ELF-1 (cell line): ENCODE data around the gene SHMT2.

Experiments
- DNase-seq: peaks from one replicate; pipeline ENCODE4 v3.0.0-alpha.2; 2016; ENCODE audit warnings: low read depth, low spot score

SHMT2 gene

DNA sequence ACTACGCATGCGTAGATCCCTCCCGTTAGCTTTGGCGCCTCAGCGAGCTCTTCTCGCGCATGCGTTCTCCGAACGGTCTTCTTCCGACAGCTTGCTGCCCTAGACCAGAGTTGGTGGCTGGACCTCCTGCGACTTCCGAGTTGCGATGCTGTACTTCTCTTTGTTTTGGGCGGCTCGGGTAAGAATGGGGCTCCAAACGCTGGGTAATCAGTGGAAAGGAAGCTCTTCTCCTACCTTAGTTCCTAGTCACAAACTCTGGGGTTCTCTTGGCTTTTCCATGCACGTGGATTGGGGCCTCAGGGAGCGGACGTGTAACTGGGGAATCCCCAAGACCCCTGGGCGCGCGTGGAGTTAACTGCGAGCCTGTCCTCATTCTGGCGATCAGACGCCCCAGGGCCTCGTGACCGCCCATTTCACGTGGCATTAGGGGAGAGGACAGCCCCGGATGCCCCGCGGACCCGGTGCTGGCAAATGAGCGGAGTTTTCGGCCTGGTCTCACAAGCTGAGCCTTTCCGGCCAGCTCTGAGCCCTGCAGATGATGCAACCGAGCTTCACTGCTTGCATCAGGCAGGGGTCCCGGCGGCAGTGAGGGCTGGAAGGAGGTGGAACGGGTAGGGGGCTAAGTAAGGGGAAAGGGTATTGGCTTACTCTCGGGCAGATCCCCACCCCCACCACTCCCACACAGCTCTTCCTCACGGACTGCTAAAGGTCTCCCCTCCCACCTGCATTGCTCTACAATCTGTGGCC, at the start of gene SHMT2:
Gene SHMT2, plus strand, starts transcription at position 78 of the 747 bp plus-strand sequence. Its CDS starts 68 bp downstream, at position 146.
- peak; percentile 95 for DNase-seq

GRCh38 chr12:57180321-57180989, 49.1 kb upstream of the SHMT2 start:
- no peak for DNase-seq

GRCh38 chr12:57181072-57181471, 48.4 kb upstream of the SHMT2 start:
- no peak for DNase-seq

DNA sequence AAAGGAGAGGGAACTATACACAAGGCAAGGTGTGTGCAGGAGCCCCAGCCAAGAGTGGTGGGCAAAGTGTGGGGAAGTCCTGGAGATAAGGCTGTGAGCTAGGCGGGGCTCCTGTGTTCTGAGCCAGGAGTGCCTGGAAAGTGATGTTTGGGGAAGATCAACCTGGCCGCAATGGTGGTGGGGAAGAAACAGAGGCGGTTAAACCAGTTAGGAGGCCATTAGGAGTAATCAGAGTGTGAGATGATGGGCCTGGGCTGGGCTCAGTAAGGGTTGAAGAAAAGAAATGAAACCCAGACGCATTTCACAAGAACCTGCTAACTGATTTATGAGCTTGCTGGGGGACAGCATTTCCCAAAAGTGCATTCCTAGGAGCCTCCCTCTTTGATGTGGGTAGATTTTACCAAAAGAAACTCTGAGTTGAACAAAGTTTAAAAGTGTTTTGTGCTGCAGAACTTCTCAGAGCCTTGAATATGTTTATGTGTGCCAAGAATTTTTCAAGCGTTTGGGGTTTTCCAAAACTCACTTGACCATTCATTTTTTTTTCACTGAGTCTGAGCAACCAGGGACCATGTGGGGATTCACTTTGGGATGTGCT, 47.9 kb upstream of the SHMT2 start:
- peak; percentile 63 for DNase-seq

DNA sequence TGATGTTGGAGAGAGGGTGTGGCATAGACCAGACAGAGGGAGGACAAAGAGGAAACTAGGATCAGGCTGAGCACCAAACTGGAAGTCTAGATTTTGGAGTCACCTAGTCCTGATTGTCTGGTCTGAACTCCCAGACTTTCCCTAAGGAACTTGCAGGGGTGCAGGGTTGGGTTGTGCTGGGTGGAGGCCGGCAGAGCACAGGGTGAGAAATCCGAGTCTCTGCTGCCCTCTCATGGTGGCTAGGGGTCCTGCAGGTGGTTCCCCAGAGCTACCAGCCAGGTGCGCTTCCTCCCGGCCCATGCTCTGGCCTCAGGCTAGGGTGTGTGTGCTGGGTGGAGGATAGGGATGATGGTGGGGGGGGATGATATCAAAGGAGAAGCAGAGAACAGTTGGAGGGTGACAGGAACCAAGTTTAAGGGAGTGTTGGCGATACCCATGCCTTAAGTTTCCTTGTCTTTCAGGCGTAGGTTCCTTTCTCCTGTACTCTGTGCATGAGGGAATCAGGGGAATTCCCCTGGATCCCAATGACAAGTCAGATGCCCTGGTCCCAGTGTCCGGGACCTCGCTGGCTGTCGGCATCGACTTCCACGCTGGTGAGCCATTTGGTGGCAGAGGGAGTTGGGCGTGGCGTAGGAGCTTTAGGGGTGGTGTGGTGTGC, 46.5 kb upstream of the SHMT2 start:
- peak; percentile 95 for DNase-seq

- no peak for DNase-seq
Measured at GRCh38 chr12:57183939-57184725, 45.4 kb upstream of the SHMT2 start.

DNA sequence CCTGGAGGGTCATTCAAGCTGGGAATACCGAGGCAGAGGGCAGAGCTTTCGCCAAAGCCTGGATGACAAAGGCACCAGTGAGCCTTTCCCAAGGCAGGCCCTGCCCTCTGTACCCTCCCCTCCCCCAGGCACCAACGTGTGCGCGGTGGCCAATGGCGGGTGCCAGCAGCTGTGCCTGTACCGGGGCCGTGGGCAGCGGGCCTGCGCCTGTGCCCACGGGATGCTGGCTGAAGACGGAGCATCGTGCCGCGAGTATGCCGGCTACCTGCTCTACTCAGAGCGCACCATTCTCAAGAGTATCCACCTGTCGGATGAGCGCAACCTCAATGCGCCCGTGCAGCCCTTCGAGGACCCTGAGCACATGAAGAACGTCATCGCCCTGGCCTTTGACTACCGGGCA, 44.1 kb upstream of the SHMT2 start:
- DNase-seq: no peak

- DNase-seq: no peak
Measured at GRCh38 chr12:57185906-57186508, 43.5 kb upstream of the SHMT2 start.

- DNase-seq: no peak
Measured at GRCh38 chr12:57187222-57188089, 42.1 kb upstream of the SHMT2 start.

DNA sequence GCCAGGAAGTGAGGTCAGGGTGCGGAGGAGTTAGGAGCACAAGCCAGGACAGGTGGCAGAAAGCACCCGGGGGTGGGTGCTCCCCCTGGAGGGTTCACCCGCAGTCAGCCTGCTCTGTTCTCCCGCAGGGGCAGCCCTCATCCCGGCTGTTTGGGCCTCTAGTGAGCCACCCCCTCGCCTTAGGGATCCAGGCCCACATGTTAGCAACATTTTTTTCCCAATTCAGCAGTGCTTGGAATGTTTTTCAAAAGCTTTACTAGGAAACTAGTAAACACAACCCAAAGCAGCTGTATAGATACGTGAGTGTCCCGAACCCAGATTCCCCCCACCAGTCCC, 41.5 kb upstream of the SHMT2 start:
- DNase-seq: no peak

DNA sequence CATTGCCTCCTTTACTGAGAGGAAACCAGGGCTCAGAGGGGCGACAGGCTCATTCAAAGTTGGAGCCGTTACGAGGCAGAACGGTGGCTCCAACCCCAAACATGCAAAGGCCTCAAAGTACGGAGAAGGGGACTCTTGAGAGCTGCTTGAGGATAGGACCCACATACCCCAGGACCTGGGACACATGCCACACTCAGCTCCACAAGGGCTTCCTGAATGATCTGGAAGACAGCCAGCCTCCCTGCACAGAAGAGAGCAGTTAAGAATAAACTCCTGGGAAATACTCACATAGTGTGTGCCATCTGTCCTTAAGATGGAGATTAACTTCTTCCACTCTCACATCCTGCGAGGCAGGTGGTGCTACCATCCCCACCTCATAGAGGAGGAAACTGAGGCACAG, 39.5 kb upstream of the SHMT2 start:
- DNase-seq: no peak

DNA sequence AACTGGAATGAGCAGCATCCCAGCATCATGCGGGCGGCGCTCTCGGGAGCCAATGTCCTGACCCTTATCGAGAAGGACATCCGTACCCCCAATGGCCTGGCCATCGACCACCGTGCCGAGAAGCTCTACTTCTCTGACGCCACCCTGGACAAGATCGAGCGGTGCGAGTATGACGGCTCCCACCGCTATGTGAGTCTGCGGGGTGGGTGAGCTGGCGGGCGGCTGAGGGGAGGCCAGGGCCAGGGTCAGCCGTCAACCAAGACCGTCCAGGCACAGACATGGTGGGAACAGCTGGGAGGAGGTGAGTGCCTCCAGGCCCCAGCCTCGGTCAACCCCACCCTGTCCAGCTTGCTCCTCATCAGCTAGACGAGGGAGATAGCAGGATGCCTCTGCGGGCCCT, 38.7 kb upstream of the SHMT2 start:
- DNase-seq: no peak

GRCh38 chr12:57191410-57191809, 38.1 kb upstream of the SHMT2 start:
- DNase-seq: no peak

GRCh38 chr12:57192920-57193319, 36.6 kb upstream of the SHMT2 start:
- no peak for DNase-seq

DNA sequence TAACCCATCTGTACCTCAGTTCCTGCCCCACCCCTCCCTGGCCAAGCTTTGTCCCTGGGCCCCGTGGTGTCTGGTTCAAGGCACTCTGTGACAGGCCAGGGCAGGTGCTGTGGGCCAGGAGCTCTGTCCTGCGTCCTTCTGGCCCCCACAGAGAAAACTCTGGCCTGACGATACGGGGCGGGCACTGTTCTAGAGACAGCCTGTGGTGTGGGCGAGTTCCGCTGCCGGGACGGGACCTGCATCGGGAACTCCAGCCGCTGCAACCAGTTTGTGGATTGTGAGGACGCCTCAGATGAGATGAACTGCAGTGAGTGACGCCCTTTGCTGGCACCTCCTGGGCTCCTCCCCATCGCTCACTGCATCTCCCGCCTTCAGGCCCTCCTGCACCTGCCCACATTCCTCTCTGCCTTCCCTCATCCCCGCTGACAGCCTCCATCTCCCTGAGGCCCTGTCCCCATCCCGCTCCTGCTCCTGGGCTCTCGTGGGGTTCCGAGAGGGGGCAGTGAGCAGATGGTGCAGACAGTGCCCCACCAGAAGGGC, 35.7 kb upstream of the SHMT2 start:
- no peak for DNase-seq

DNA sequence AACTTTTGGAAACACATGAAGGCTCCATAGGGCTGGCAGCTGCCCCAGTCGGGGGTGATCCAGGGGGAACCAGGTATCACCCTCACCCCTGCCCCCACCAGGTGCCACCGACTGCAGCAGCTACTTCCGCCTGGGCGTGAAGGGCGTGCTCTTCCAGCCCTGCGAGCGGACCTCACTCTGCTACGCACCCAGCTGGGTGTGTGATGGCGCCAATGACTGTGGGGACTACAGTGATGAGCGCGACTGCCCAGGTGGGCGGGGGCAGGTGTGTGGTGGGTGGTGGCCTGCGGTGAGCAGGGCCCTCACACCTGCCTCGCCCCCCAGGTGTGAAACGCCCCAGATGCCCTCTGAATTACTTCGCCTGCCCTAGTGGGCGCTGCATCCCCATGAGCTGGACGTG, 35.3 kb upstream of the SHMT2 start:
- no peak for DNase-seq

DNA sequence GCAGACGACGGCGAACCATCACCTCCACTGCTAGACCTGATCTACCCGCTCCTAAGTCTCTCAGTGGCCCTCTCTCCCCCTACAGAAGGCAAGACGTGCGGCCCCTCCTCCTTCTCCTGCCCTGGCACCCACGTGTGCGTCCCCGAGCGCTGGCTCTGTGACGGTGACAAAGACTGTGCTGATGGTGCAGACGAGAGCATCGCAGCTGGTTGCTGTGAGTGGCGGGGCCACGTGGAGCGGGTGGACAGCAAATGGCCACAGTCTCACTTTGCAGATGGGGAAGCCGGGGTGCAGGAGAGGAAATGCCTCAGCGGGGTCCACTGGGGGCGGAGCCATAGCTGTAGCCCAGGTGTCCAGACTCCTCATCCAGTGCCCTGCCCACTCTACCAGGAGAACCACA, 34.3 kb upstream of the SHMT2 start:
- DNase-seq: no peak

GRCh38 chr12:57195611-57196371, 33.7 kb upstream of the SHMT2 start:
- no peak for DNase-seq

- DNase-seq: no peak
Measured at GRCh38 chr12:57196439-57196838, 33.1 kb upstream of the SHMT2 start.
